ENCODE data around the gene MR1. TPM values are rescaled to one million over a fixed set of nuclear protein-coding genes. Genes with fewer than 3 reads are reported as not detected.

MR1 gene
- 14.6 and 16.2 TPM in 2 replicates for total RNA-seq

- Mint-ChIP-seq H3K27me3 (peaks cover 5% of the 10 kb centered on the region), H3K9me3 (no peaks in the 10 kb centered on the region), H3K4me3 (peak within 1 kb of the TSS; percentile 96), H3K36me3 (ENCODE audit: low read depth) (peaks cover 13% of the 10 kb centered on the region), H3K27ac (peak within 1 kb of the TSS; percentile 97), H3K4me1 (peaks cover 51% of the 10 kb centered on the region)
- peak; percentile 88 for DNase-seq
- intact Hi-C loops (cut with micrococcal nuclease), result loop anchor here (1.0 to 10.0 kb wide), 4 partner anchors 12 to 403 kb away; partner anchors contain the start of gene STX6
Observed at GRCh38 chr1:181033799-181034451, at the start of gene MR1. Gene MR1, plus strand, starts transcription at chr1:181033983. Its CDS starts 25 bp downstream, at chr1:181034008.

DNA sequence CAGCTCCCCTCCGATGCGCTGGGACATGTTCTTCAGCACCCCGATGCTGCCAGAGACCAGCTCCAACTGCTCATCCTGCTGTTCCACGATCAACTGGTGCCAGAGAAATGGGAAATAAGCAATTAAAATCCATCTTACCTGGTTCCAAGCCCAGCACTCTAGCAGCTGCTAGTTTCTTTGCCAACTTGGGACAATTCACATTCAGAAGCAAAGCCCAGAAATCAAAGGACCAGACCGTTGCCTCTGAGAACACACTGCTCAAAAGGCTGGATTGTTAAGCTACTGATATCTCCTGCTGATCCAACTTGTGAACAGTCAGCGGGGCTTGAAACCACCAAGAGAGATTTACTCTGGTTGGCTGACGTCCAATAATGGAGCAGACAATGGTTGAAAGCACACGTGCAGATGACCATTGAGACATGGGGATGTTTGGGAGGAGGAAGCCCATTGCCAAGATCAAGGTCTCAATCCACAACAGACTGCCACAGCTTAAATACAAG, 45.5 kb upstream of the MR1 start:
- Mint-ChIP-seq H3K4me3 (no peak overlapping the region), H3K9me3 (no peaks in the 10 kb centered on the region), H3K27ac (no peak overlapping the region), H3K4me1 (no peaks in the 10 kb centered on the region), H3K36me3 (ENCODE audit: low read depth) (peaks cover 76% of the 10 kb centered on the region), H3K27me3 (no peaks in the 10 kb centered on the region)
- no peak for DNase-seq
- intact Hi-C loops (cut with micrococcal nuclease), result no loop called here

GRCh38 chr1:180994262-180994661, 39.5 kb upstream of the MR1 start:
- Mint-ChIP-seq H3K27ac (peak overlapping the region; percentile 52), H3K27me3 (no peaks in the 10 kb centered on the region), H3K36me3 (ENCODE audit: low read depth) (peaks cover 49% of the 10 kb centered on the region), H3K4me3 (no peak overlapping the region), H3K9me3 (no peaks in the 10 kb centered on the region), H3K4me1 (peaks cover 3% of the 10 kb centered on the region)
- intact Hi-C loops (cut with micrococcal nuclease), result no loop called here
- DNase-seq, result peak; percentile 52

DNA sequence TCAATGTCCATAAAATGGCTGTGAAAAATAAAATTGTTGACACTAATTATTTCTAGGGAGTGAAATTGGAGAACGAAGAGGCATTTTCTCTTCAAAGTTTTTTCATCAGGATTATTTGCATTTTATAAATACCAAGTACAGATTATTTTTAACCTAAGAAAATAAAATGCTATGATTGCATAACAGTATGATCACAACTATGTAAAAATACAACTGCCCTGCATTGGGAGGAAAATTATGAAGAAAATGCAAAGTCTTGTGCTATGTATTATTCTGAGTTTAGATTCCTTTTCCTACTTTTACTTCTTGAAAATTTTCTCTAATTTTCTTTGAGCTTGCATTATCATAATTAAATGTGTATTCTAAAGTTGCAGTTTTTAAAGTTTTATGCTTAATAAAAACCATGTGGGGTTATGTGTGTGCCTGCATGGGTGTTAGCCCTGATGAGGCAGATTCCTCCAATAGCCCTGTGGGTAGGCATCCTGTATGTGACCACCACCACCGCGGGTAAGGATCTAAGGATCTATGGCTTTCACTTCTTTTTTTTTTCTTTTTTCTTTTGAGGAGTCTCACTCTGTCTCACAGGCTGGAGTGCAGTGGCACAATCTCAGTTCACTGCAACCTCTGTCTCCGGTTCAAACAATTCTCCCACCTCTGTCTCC, 35.8 kb upstream of the MR1 start:
- no peaks in the 10 kb centered on the region for H3K9me3 Mint-ChIP-seq

DNA sequence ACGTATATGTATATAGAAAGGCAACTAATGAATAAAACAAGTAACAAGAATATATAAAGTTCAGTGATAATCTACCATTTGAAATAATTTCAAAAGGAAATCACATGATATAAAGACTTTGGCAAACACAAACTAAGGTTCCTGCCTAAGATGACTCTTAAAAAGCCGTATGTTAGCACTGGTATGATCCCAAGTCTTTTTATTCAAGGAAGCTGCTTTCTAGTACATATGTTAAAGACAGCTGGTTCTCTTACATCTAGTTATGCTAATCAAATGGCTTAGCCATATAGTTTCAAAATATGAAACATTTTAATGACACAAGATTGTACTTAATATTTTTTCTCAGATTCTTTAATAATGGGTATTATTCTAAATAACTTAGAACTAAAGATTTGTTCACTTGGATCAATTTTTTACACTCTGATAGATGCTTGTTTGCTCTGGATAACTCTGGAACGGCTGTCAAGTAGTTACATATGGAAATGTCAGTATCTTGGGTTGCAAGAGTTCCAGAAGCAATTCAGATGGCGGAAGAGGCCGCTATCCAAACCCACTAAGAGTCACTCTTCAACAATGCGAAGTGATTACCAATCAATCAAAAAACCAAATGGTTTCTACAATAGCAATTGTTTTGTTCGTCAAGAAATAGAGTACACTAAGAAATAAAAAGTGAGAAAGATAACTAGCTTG, 32.5 kb upstream of the MR1 start:
- Mint-ChIP-seq H3K4me3 (no peak overlapping the region), H3K4me1 (peaks cover 12% of the 10 kb centered on the region), H3K36me3 (ENCODE audit: low read depth) (peaks cover 59% of the 10 kb centered on the region), H3K9me3 (no peaks in the 10 kb centered on the region), H3K27me3 (no peaks in the 10 kb centered on the region), H3K27ac (no peak overlapping the region)
- no peak for DNase-seq
- intact Hi-C loops (cut with micrococcal nuclease), result no loop called here

More for the DNA sequence above, 35.8 kb upstream of the MR1 start:
- H3K4me3 Mint-ChIP-seq, result no peak overlapping the region
- H3K36me3 Mint-ChIP-seq (ENCODE audit: low read depth), result peaks cover 46% of the 10 kb centered on the region
- no peak for DNase-seq
- intact Hi-C loops (cut with micrococcal nuclease), result no loop called here
- no peaks in the 10 kb centered on the region for H3K27me3 Mint-ChIP-seq
- no peak overlapping the region for H3K27ac Mint-ChIP-seq
- peaks cover 9% of the 10 kb centered on the region for H3K4me1 Mint-ChIP-seq

DNA sequence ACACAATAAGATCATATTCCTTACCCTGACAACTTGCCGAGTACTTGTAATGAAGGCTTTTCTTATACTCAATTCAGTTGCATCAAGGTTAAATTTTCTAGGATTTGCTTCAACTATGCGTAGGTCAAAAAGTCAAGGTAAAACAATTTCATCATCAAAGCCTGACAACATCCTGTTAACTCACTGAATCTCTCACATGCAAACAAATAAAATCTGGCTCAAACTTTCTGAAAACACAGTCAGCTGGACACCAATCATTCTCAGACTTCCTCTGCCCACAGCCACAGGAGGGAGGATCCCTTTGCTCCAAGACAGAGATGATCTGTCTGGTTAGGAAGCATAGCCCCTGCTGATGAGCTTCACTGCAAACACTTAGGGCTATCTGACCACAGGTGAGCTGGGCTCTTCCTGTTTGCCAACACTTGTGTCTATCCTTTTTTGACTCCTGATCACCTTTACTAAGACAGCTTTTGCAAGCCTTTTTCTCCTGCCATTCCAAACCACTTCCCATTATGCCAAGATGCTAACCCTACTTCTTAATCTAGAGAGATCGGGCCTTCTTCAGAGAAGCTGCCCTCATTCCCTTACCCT, 31.1 kb upstream of the MR1 start:
- no peaks in the 10 kb centered on the region for H3K27me3 Mint-ChIP-seq
- peaks cover 57% of the 10 kb centered on the region for H3K36me3 Mint-ChIP-seq (ENCODE audit: low read depth)
- intact Hi-C loops (cut with micrococcal nuclease), result no loop called here
- no peak overlapping the region for H3K4me3 Mint-ChIP-seq
- H3K9me3 Mint-ChIP-seq, result no peaks in the 10 kb centered on the region
- peaks cover 17% of the 10 kb centered on the region for H3K4me1 Mint-ChIP-seq
- no peak for DNase-seq
- no peak overlapping the region for H3K27ac Mint-ChIP-seq

DNA sequence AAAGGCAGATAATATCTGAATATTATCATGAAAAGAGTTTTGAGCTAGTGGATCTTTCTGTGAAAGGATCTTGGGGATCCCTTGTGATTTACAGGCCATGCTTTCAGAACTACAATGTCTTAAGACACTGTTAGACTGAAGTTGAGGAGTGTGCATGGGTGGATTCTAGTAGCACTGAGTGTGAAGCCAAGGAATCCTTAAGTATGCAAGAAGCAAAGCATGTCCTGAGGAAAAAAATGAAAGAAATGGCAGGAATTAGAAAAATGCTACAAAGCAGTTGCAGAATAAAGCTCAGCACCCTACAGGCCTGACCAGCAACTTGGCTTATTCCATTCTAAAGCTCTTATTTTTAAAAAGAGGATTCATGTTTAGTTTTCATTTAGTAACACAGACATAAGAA, 23.0 kb upstream of the MR1 start:
- no peaks in the 10 kb centered on the region for H3K27me3 Mint-ChIP-seq
- no peak for DNase-seq
- peaks cover 23% of the 10 kb centered on the region for H3K36me3 Mint-ChIP-seq (ENCODE audit: low read depth)
- H3K27ac Mint-ChIP-seq, result no peak overlapping the region
- no peak overlapping the region for H3K4me3 Mint-ChIP-seq
- intact Hi-C loops (cut with micrococcal nuclease), result no loop called here
- no peaks in the 10 kb centered on the region for H3K9me3 Mint-ChIP-seq
- H3K4me1 Mint-ChIP-seq, result peaks cover 10% of the 10 kb centered on the region

GRCh38 chr1:181011301-181012202, 22.2 kb upstream of the MR1 start:
- H3K27ac Mint-ChIP-seq, result no peak overlapping the region
- intact Hi-C loops (cut with micrococcal nuclease), result no loop called here
- peaks cover 23% of the 10 kb centered on the region for H3K36me3 Mint-ChIP-seq (ENCODE audit: low read depth)
- no peaks in the 10 kb centered on the region for H3K27me3 Mint-ChIP-seq
- peaks cover 9% of the 10 kb centered on the region for H3K4me1 Mint-ChIP-seq
- no peaks in the 10 kb centered on the region for H3K9me3 Mint-ChIP-seq
- DNase-seq, result no peak
- H3K4me3 Mint-ChIP-seq, result no peak overlapping the region

GRCh38 chr1:181012203-181012745, 21.5 kb upstream of the MR1 start:
- intact Hi-C loops (cut with micrococcal nuclease), result no loop called here

DNA sequence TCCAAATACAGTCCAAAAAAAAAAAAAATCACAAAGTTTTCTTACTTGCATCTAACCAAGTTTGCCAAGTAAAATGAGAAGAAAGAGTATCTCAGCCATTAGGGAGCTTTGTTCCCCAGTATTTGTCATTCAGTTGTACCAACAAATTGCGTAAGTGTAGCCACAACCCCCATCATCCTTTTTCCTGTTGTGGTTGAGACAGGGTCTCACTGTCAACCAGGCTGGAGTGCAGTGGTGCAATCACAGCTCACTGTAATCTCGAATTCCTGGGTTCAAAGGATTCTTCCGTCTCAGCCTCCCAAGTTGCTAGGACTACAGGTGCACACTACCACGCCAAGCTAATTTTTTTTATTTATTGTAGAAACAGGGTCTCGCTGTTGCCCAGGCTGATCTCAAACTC, 20.6 kb upstream of the MR1 start:
- H3K27ac Mint-ChIP-seq, result no peak overlapping the region
- no peaks in the 10 kb centered on the region for H3K9me3 Mint-ChIP-seq
- intact Hi-C loops (cut with micrococcal nuclease), result no loop called here
- H3K36me3 Mint-ChIP-seq (ENCODE audit: low read depth), result peaks cover 30% of the 10 kb centered on the region
- H3K4me3 Mint-ChIP-seq, result peak overlapping the region; percentile 34
- no peaks in the 10 kb centered on the region for H3K27me3 Mint-ChIP-seq
- peaks cover 13% of the 10 kb centered on the region for H3K4me1 Mint-ChIP-seq
- DNase-seq, result no peak

More at GRCh38 chr1:181012203-181012745, 21.5 kb upstream of the MR1 start:
- Mint-ChIP-seq H3K27me3 (no peaks in the 10 kb centered on the region), H3K36me3 (ENCODE audit: low read depth) (peaks cover 24% of the 10 kb centered on the region), H3K4me3 (no peak overlapping the region), H3K27ac (no peak overlapping the region), H3K9me3 (no peaks in the 10 kb centered on the region), H3K4me1 (peaks cover 8% of the 10 kb centered on the region)
- DNase-seq, result no peak

- Mint-ChIP-seq H3K27me3 (no peaks in the 10 kb centered on the region), H3K27ac (no peak overlapping the region), H3K4me1 (peaks cover 25% of the 10 kb centered on the region), H3K4me3 (no peak overlapping the region), H3K9me3 (no peaks in the 10 kb centered on the region), H3K36me3 (ENCODE audit: low read depth) (peaks cover 38% of the 10 kb centered on the region)
- no peak for DNase-seq
- intact Hi-C loops (cut with micrococcal nuclease), result loop anchor here (1.0 to 2.0 kb wide), 4 partner anchors 8 to 382 kb away; partner anchors contain the start of genes IER5 and STX6
Observed at GRCh38 chr1:181014477-181015250, 19.1 kb upstream of the MR1 start.

DNA sequence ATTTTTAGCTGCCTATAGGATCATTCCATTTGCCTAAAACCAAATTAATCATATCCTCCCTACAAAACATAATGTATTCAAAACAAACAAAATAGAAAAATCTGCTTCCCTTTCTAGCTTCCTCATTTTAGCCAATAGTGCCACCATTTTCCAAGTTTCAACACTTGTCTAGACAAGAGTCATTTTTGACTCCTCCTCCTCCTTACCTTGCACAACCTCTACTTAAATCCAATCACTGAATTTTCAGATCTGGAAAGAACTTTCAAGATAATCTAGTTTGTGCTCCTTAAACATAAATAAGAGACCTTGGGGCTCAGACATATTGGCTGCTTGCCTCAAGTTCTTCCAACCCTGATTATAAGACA, 18.6 kb upstream of the MR1 start:
- H3K4me1 Mint-ChIP-seq, result peaks cover 23% of the 10 kb centered on the region
- no peak overlapping the region for H3K4me3 Mint-ChIP-seq
- peaks cover 37% of the 10 kb centered on the region for H3K36me3 Mint-ChIP-seq (ENCODE audit: low read depth)
- no peaks in the 10 kb centered on the region for H3K27me3 Mint-ChIP-seq
- DNase-seq, result no peak
- intact Hi-C loops (cut with micrococcal nuclease), result loop anchor here (2.0 kb wide), 1 partner anchor 382 kb away; no protein-coding TSS in a partner anchor
- no peaks in the 10 kb centered on the region for H3K9me3 Mint-ChIP-seq
- no peak overlapping the region for H3K27ac Mint-ChIP-seq

Measured in activated CD4-positive, alpha-beta T cell treated with anti-CD3 and anti-CD28 coated beads, Interleukin-2, amount 10 ng/mL, durations not matched to agents 24 days and 14 days (primary cell).